ENCODE data around the gene ERLEC1. TPM values are rescaled to one million over a fixed set of nuclear protein-coding genes. Genes with fewer than 3 reads are reported as not detected.

ERLEC1 gene
- total RNA-seq, 4 donors from 2014 or later: 34.4 to 54.1 (median 44.5) TPM

DNA sequence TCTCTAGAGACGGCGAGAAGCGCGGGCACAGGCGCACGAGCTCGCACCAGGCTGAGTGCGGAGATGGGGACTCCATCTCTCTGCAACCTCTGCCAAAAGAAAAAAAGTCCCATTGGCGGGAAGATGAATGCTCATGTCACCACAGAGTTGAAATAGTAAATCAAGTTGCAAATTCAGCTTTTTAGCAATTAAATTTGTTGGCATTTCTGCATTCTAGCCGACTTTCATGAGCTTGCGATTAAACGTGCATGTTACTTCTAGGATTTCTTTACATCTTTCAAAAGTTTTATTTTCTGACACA is 18.7 kb upstream of the ERLEC1 start:
- peaks cover 0 to 3% of the 10 kb centered on the region in 2 donors for H3K36me3 ChIP-seq
- H3K9me3 ChIP-seq: no peaks in the 10 kb centered on the region
- ATAC-seq: no peak
- H3K4me1 ChIP-seq: peaks cover 0 to 22% (median 5%) of the 10 kb centered on the region in 3 donors
- H3K4me3 ChIP-seq: peak overlapping the region; percentile 82 to 89
- peak overlapping the region; percentile 59 to 86 (median 78) for H3K27ac ChIP-seq
- TF ChIP-seq POLR2A (IDR thresholded peaks at IDR 0.05) (no peak), CTCF (IDR thresholded peaks at IDR 0.05) (no peak), POLR2AphosphoS5 (IDR thresholded peaks at IDR 0.05) (no peak), EP300 (IDR thresholded peaks at IDR 0.05) (no peak)
- no peaks in the 10 kb centered on the region for H3K27me3 ChIP-seq
- 2 to 4% methylated on average over 5 to 11 of the region's 12 CpGs for WGBS, 2 donors (ENCODE audit: low coverage in 1 of 2)

DNA sequence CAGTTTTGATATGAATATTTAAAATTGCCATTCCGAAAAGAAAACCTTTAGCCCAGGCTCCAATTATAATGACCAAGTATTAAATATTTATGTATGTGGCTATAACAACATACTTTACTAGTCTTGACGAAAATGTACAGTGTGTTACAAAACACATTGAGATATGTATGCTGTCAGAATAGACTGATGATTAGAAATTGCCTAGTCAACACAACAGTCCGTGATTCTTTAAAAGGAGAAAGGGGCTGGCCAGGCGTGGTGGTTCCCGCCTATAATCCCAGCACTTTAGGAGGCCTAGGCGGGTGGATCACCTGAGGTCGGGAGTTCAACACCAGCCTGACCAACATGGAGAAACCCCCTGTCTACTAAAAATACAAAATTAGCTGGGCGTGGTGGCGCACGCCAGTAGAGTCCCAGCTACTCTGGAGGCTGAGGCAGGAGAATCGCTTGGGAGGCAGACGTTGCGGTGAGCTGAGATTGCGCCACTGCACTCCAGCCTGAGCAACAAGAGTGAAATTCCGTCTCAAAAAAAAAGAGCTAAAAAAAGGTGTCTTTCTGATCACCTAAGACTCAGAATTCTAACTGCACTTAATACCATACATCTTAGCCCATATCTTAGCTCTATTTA is 17.4 kb upstream of the ERLEC1 start:
- no peaks in the 10 kb centered on the region for H3K27me3 ChIP-seq
- peaks cover 0 to 22% (median 5%) of the 10 kb centered on the region in 3 donors for H3K4me1 ChIP-seq
- 80 to 88% methylated on average over 9 to 12 of the region's 15 CpGs for WGBS, 2 donors (ENCODE audit: low coverage in 1 of 2)
- H3K9me3 ChIP-seq: no peaks in the 10 kb centered on the region
- TF ChIP-seq CTCF (IDR thresholded peaks at IDR 0.05) (no peak), POLR2AphosphoS5 (IDR thresholded peaks at IDR 0.05) (no peak), EP300 (IDR thresholded peaks at IDR 0.05) (no peak), POLR2A (IDR thresholded peaks at IDR 0.05) (no peak)
- ATAC-seq: no peak
- H3K4me3 ChIP-seq: no peak overlapping the region
- peaks cover 0 to 6% of the 10 kb centered on the region in 2 donors for H3K36me3 ChIP-seq
- no peak overlapping the region for H3K27ac ChIP-seq

- Histone ChIP-seq H3K9me3 (no peaks in the 10 kb centered on the region), H3K4me3 (no peak overlapping the region), H3K36me3 (peaks cover 0 to 7% of the 10 kb centered on the region in 2 donors), H3K27me3 (no peaks in the 10 kb centered on the region), H3K27ac (no peak overlapping the region), H3K4me1 (peaks cover 0 to 22% (median 5%) of the 10 kb centered on the region in 3 donors)
- 76 to 86% methylated on average over 4 of the region's 4 CpGs for WGBS, 2 donors (ENCODE audit: low coverage in 1 of 2)
- no peak for TF ChIP-seq POLR2AphosphoS5 (IDR thresholded peaks at IDR 0.05)
- no peak for TF ChIP-seq CTCF (IDR thresholded peaks at IDR 0.05)
- no peak for TF ChIP-seq POLR2A (IDR thresholded peaks at IDR 0.05)
- TF ChIP-seq EP300 (IDR thresholded peaks at IDR 0.05): no peak
- ATAC-seq: no peak
Observed at GRCh38 chr2:53770264-53770663, 16.6 kb upstream of the ERLEC1 start.

DNA sequence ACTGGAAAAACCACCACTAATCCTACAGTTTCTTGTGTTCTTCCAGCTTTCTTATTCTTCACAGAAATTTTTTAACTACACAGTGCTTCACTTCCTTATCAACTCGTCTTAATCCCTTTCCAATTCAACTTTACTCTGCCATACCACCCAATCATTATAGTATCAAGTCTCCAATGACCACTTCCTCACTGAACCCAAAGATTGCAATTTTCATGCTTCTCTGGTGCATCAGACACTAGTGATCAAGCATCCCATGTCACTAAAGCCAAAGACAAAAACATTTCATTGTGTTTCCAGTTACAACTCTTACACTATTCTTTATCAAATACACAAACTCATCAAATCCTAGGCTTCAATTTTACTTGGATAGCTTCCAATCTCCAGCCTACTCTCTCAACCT is 9.7 kb upstream of the ERLEC1 start:
- peaks cover 0 to 16% of the 10 kb centered on the region in 2 donors for H3K36me3 ChIP-seq
- H3K4me1 ChIP-seq: peaks cover 0 to 7% (median 0%) of the 10 kb centered on the region in 3 donors
- no peaks in the 10 kb centered on the region for H3K27me3 ChIP-seq
- no peaks in the 10 kb centered on the region for H3K9me3 ChIP-seq
- WGBS, 2 donors (ENCODE audit: low coverage in 1 of 2): 52 to 100% methylated on average over 1 of the region's 1 CpG
- ATAC-seq: no peak
- no peak overlapping the region for H3K4me3 ChIP-seq
- TF ChIP-seq CTCF (IDR thresholded peaks at IDR 0.05) (no peak), POLR2AphosphoS5 (IDR thresholded peaks at IDR 0.05) (no peak), POLR2A (IDR thresholded peaks at IDR 0.05) (no peak), EP300 (IDR thresholded peaks at IDR 0.05) (no peak)
- H3K27ac ChIP-seq: no peak overlapping the region

GRCh38 chr2:53778536-53779162 is 8.2 kb upstream of the ERLEC1 start:
- WGBS, 2 donors (ENCODE audit: low coverage in 1 of 2): 73 to 89% methylated on average over 5 of the region's 5 CpGs
- H3K9me3 ChIP-seq: no peaks in the 10 kb centered on the region
- H3K36me3 ChIP-seq: peaks cover 0 to 13% of the 10 kb centered on the region in 2 donors
- ATAC-seq: no peak
- H3K4me3 ChIP-seq: no peak overlapping the region
- peaks cover 0 to 23% (median 0%) of the 10 kb centered on the region in 3 donors for H3K4me1 ChIP-seq
- no peak for TF ChIP-seq CTCF (IDR thresholded peaks at IDR 0.05)
- no peak for TF ChIP-seq EP300 (IDR thresholded peaks at IDR 0.05)
- TF ChIP-seq POLR2AphosphoS5 (IDR thresholded peaks at IDR 0.05): no peak
- no peak for TF ChIP-seq POLR2A (IDR thresholded peaks at IDR 0.05)
- no peaks in the 10 kb centered on the region for H3K27me3 ChIP-seq
- no peak overlapping the region for H3K27ac ChIP-seq
